Epithelial cell of proximal tubule (primary cell): ENCODE measurements around the gene CHD5. TPM values are rescaled to one million over a fixed set of nuclear protein-coding genes. Genes with fewer than 3 reads are reported as not detected.

Experiments used
- DNase-seq: peaks from one replicate; pipeline ENCODE4 v3.0.0-alpha.2; 2011; ENCODE audit warnings: low read depth
- H3K4me3 ChIP-seq: 2 replicates; pipeline ENCODE4 v1.5.1; 2011; ENCODE audit warnings: low read depth, mild to moderate bottlenecking, low read length
- CTCF ChIP-seq: conservative IDR thresholded peaks from 2 replicates; pipeline ENCODE4 v1.5.1; 2012; ENCODE audit warnings: low read depth, mild to moderate bottlenecking, low read length
- total RNA-seq: library from RNA; depleted of rRNA; stranded (reverse); fragments of >200 nt; gene quantifications from 2 replicates; pipeline ENCODE4 v1.2.3, GENCODE V29; 2015

Gene CHD5
- total RNA-seq, 1 donor from 2014 or later, result under 0.01 TPM

- H3K4me3 ChIP-seq, result no peak overlapping the region
- no peak for DNase-seq
- TF ChIP-seq CTCF, result no peak
These were observed 51.6 kb downstream of the CHD5 start for GRCh38 chr1:6128276-6129081.

GRCh38 chr1:6127587-6128163 lies 52.4 kb downstream of the CHD5 start:
- no peak for DNase-seq
- H3K4me3 ChIP-seq, result peak overlapping the region; percentile 19
- no peak for TF ChIP-seq CTCF

GRCh38 chr1:6126521-6127067 lies 53.5 kb downstream of the CHD5 start:
- H3K4me3 ChIP-seq, result no peak overlapping the region
- no peak for DNase-seq
- TF ChIP-seq CTCF, result no peak

GRCh38 chr1:6126028-6126427 lies 54.1 kb downstream of the CHD5 start:
- H3K4me3 ChIP-seq, result no peak overlapping the region
- no peak for TF ChIP-seq CTCF
- no peak for DNase-seq

GRCh38 chr1:6125366-6125765 lies 54.8 kb downstream of the CHD5 start:
- H3K4me3 ChIP-seq, result no peak overlapping the region
- TF ChIP-seq CTCF, result no peak
- DNase-seq, result no peak

- no peak for DNase-seq
- no peak overlapping the region for H3K4me3 ChIP-seq
- TF ChIP-seq CTCF, result no peak
These were observed 55.3 kb downstream of the CHD5 start for GRCh38 chr1:6124746-6125365.
